Right lobe of liver (tissue), 4 donors: ENCODE measurements around the gene CDC42BPG.

Source experiments
- CTCF ChIP-seq, 4 donors: fragments of 200-600 bp in 3 of 4; fragments of 450-650 bp in 1 of 4; IDR thresholded peaks; one replicate each; pipeline versions ENCODE4 v1.5.1 to v1.8.0; 2016 to 2022; ENCODE audit warnings: antibody characterized with exemption in 4 of 4, mild to moderate bottlenecking in 2 of 4
- POLR2A ChIP-seq: fragments of 450-650 bp; IDR thresholded peaks from one replicate; pipeline ENCODE4 v1.6.1; 2017; ENCODE audit warnings: antibody characterized with exemption, mild to moderate bottlenecking
- donor health status: DM: no; HTN: no; CAD: no.
- donor health status: DM: no; HTN: no; CAD: no.
- donor health status: DM: no; HTN: yes; CAD: no.

GRCh38 chr11:64888406-64888728 lies 43.9 kb upstream of the CDC42BPG start:
- TF ChIP-seq CTCF (IDR thresholded peaks at IDR 0.05) (no peak), POLR2A (no peak)
